NCI-H82 treated with DMSO at 0.1 percent for 48 hours (cell line): Measurements from ENCODE around the gene RPIA.

Experiments
- DNase-seq: peaks from one replicate; lab custom pipeline; 2025; ENCODE audit not compliant: unreplicated experiment; lab: John Stamatoyannopoulos, UW

Gene RPIA

DNA sequence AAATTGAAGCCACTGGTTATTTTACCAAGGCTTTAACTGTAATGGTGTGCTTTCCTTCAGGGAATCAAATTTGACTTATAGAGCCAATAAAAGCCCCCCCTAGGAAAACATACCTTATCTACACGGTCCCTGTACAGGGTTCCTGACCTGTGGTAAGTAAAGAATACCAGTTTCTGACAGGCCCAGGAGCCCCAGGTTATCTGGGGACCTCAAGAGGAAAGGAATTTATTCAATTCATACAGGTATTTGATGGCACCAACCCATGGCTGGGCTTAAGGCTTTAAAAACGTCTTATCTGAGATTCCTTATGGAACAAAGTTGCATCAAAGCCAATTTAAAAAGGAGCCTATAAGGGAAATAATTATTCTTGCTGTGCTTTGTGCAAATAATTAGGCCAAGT lies 7.0 kb upstream of the RPIA start:
- DNase-seq = no peak

DNA sequence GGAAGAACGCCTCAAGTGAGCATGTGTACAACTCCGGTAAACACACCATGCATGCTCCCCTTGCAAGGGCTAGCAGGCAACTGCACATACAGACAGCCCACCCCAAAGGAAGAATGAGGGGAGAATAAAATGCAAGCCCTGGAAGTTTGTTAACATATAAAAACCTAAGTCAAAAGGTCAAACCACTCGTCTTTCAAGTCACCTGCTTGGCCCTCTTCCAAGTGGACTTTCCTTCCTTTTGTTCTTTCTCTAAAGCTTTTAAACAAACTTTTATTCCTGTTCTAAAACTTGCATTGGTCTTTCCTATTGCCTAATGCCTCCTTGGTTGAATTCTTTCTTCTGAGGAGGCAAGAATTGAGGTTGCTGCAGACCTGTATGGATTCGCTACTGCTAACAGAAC lies 5.2 kb upstream of the RPIA start:
- no peak for DNase-seq

DNA sequence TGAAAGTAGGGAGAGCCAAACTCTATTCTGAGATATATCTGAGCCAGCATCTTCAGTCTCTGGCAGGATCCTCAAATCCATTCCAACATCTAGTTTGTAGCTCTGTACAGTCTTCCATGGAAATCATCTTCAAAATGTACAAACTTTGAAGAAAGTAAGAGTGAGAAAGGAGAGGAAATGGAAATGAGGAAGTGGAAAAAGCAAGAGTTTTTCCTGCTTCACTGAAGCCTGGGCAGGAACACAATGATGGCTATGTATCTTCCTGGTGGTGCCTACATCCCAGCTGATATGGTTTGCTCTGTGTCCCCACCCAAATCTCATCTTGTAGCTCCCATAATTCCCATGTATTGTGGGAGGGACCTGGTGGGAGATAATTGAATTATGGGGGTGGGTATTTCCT lies 4.1 kb upstream of the RPIA start:
- no peak for DNase-seq

DNA sequence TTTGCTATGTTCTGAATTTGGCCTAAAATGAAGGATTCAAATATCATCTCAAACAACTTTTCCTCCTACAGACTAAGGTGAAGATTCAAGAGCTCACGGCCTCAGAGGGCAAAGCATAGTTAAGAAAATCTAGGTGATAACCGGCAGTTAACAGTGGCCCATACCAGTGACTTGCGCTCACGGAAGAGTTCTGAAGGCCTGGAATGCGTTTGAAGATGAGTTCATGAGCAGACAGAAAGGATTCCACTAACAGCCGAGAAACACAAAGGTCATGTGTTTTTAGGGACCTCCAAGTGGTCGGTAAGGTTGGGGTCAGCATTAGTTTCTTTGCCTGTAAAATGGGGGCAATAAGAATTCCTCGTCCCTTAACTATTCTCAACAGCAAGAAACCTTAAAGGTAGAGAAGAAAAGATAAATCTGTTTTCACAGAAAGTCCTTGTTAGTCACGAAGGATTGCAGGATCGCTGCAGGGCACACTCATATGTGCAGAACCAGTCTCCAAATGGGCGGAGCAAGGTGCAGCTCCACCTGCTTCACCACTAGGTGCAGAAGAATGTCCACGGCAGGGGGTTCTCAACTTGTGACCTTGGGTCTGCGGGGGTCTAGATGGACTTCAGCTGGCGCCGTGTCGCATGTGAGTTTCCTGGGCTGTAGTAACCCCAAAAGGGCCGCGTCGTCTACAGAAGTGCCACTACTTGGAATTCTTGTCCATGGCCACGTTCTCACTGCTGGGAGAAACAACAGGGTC lies 708 bp upstream of the RPIA start:
- DNase-seq = no peak

DNA sequence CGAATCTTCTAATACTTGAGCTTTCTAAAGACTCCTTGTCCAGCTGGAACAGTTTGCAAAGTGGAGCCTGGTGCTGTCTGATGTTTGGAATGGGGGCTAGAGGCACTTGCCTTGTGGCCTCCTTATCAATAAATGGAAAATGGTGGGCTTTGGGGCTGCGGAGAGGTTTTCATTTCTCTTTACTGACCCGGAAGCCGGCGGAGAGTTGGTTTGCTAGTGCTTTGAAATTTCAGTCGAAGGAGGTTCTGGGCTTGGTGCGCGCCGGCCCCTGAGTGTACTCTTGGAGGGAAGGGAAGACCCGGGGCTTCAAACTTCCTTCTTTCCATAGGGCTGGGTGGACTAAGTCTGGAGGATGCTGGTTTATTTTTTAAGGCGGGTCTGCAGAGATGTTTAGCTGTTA lies 714 bp downstream of the RPIA start:
- no peak for DNase-seq

- DNase-seq = no peak
Observed at GRCh38 chr2:88693911-88694414, 2.5 kb downstream of the RPIA start.

DNA sequence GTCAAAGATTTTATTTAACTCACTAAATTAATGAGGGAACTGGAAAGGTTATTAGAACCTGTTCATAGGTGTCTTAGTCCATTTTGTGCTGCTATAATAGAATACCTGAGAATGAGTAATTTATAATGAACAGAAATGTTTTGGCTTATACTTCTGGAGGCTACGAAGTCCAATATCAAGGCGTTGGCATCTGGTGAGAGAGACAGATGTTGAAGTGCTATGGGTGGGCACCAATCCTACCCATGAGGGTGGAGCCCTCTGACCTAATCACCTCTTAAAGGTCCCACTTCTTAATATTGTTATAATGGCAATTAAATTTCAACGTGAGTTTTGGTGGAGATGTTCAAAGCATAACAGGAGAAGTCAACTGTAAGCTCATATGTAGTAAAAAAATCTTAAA lies 5.1 kb downstream of the RPIA start:
- no peak for DNase-seq

GRCh38 chr2:88697370-88698026 lies 6.0 kb downstream of the RPIA start:
- DNase-seq = no peak

DNA sequence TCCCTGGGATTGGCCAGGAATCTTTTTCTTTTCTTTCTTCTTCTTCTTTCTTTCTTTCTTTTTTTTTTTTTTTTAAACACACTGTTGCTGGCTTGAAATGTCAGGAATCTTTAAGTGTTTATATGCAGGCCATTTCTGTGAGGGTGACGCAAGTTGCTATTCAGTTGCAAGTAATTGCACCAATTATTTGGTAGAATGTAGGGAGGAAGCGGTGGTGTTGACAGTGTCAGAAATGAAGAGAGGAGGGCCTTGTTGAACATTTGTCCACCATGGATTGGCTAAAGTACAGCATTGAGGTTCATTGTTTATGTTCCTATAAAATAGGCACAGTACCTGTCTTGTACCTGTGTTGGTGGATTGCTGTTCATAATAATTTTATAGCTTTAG lies 6.5 kb downstream of the RPIA start:
- no peak for DNase-seq

- DNase-seq = no peak
Observed at GRCh38 chr2:88698498-88699233, 7.2 kb downstream of the RPIA start.

- no peak for DNase-seq
Observed at GRCh38 chr2:88707003-88707402, 15.5 kb downstream of the RPIA start.

DNA sequence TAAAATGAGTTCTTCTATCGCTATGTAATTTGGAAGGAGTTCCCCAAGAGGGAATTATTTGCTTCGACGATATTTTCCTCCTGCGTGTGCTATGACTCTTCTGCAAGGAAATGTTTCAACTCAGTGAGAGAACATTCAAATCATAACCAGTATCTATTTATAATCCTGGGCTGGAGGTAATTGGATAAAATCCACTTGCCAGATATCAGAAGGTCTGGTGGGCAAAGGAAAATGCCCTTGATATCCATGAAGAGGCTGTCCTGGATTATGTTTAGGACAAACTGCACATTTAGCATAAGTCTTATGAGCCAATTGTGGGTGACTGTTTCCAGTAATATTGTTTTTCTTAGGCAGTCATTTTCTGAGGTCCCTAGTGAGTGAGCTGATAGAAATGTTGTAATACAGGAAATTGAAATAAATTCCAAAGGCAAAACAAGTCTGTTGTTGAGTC lies 17.7 kb downstream of the RPIA start:
- DNase-seq = no peak

DNA sequence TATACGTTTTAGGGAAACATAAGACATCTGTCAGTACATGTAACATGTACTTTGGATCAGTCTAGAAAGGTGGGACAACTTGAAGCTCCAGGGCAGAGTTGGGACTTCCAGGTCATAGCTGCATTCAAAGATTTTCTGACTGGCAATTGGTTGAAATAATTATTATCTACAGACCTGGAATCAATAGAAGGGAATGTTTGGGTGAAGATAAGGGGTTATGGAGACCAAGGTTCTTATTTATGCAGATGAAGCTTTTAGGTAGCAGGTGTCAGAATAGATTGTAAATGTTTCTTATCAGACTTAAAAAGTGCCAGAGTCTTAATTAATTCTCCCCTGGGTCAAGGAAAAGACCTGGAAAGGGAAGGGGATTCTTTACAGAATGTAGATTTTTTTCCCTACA lies 19.8 kb downstream of the RPIA start:
- no peak for DNase-seq

- no peak for DNase-seq
Observed at GRCh38 chr2:88711897-88712296, 20.4 kb downstream of the RPIA start.

GRCh38 chr2:88713408-88713807 lies 21.9 kb downstream of the RPIA start:
- DNase-seq = no peak

DNA sequence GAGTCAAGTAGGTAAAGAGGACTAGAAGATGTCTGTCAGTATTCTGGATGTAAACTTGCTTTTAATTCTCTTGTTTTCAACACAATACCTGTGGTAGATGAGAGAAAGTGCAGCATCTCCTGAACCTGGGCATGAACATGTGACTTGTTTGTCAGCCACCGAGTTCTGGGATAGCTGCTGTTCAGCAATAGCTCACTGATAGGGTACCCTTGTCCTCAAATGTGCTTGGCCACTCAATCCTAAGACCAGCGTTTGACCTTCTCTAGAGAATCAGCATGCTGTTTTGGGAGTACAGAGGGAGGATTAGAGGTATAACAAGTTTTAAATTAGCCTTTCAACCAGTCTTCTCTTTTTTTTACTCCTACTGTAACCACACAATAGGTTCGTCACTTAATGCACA lies 23.2 kb downstream of the RPIA start:
- no peak for DNase-seq

- no peak for DNase-seq
Observed at GRCh38 chr2:88720399-88720798, 28.9 kb downstream of the RPIA start.

- DNase-seq = no peak
Observed at GRCh38 chr2:88721268-88721667, 29.8 kb downstream of the RPIA start.

DNA sequence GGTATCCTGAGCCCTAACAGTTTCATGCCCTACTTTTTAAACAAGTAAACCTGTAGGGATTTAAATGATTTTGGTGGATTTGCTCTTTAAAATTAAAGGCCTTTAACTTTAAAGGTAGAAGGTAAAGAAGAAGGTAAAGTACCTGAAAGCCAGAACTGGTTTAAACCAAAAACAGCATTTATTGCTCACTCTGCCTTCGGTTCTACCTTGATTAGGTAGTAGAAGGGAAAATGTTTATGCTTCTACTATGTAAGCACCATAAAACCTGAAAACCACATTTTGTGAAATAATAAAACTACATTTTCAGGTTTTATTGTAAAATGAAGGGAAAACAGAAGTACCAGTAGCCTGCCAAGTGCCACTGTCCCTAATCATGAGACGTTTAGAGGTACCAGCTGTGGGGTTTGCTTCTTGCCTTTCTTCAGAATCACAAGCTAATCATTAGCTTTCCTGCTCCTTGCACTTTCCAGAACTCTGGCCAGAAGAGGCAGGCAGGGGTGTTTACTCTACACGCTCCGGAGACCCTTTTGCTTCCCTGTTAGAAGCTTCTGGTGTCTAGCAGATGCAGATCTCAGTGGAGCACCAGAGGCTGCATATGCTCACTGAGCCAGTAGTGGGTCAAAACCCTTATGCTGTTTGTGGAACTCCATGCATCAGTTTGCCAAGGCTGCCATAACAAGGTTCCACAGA lies 33.3 kb downstream of the RPIA start:
- DNase-seq = no peak

DNA sequence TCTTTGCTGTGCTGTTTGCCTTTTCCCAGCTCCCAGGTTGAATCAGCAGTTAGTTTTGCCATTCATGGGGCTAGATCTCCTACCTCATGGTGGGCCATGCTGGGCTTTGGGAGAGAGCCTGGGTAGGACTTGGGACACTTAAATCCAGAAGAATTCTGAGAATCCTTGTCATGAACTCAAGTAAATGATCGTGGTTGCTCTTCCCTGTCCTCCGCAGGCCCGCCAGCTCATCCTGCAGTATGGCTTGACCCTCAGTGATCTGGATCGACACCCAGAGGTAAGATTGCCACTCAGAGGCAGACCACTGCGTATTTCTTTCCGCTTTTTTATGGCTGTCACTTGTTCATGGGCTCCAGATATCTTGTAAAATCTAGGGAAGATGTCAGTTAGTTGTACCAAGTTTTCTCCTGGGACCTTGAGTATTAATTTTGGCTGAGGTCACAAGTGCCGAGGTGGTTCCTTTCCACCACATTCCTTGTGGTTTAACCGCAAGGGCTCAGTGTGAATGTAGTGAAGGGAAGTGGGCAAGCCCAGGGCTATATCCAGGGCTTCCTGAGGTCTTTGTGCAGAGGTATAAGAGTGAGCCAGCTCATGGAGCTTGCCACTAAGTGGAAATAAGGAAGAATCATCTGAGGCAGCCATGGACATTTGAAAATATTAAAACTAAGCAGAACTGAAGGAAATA lies 37.7 kb downstream of the RPIA start:
- no peak for DNase-seq
